Psoas muscle (tissue), 8 donors: Measurements from ENCODE around the gene SH3GL3. TPM values are rescaled to one million over a fixed set of nuclear protein-coding genes. Genes with fewer than 3 reads are reported as not detected.

Experiments used
- ATAC-seq, 4 donors: fragments of 200-7000 bp; cut with Tn5 transposase; one replicate each; pipeline ENCODE4 v1.9.1; 2020; ENCODE audit warnings: moderate library complexity in 3 of 4, mild to moderate bottlenecking in 2 of 4
- DNase-seq, 2 donors: peaks; one replicate each; pipeline ENCODE4 v3.0.0-alpha.2; 2020
- H3K27ac ChIP-seq: fragments of 200-600 bp; one replicate; pipeline ENCODE4 v1.8.0; 2022
- H3K27me3 ChIP-seq, 3 donors: fragments of 200-600 bp in 1 of 3; one replicate each; pipeline versions ENCODE4 v1.6.1 to v1.8.0; 2013 to 2022; ENCODE audit warnings: low read length in 2 of 3, mild to moderate bottlenecking in 2 of 3, moderate library complexity in 1 of 3; ENCODE audit not compliant: insufficient read depth in 3 of 3
- H3K36me3 ChIP-seq, 2 donors: fragments of 200-600 bp in 1 of 2; one replicate each; pipeline versions ENCODE4 v1.6.1 to v1.8.0; 2013 to 2022; ENCODE audit warnings: low read depth in 1 of 2, mild to moderate bottlenecking in 1 of 2, moderate library complexity in 1 of 2; ENCODE audit not compliant: insufficient read depth in 1 of 2
- H3K4me1 ChIP-seq: fragments of 200-600 bp; one replicate; pipeline ENCODE4 v1.8.0; 2022
- H3K4me3 ChIP-seq: fragments of 200-600 bp; one replicate; pipeline ENCODE4 v1.8.0; 2022; ENCODE audit warnings: mild to moderate bottlenecking
- H3K9me3 ChIP-seq: fragments of 200-600 bp; one replicate; pipeline ENCODE4 v1.8.0; 2022
- WGBS, 3 donors: extraction: QIAGEN DNeasy Blood & Tissue Kit; methylation state at CpG; one replicate each; pipeline versions ENCODE4 v1.1.6 to v1.1.7; 2013; 5-methylcytosine and 5-hydroxymethylcytosine counted together
- intact Hi-C, 2 donors: fragments of 100-400 bp; cut with DNase I; formaldehyde crosslinking; loops; one replicate each; pipeline versions ENCODE4 v1.11.0 to v1.14.2; 2022
- polyA plus RNA-seq, 3 donors: library from polyadenylated mRNA; stranded (reverse); fragments of 200-250 nt; gene quantifications; one replicate each; pipeline ENCODE4 v1.2.3, GENCODE V29; 2013
- total RNA-seq, 4 donors: library from RNA; stranded (reverse); fragmentation: NEBNext Ultra II Directional in 2 of 4; extraction: Animal tissue kit (Norgen Biotek cat#: 25700) in 2 of 4; gene quantifications; one replicate each; pipeline versions ENCODE4 v1.2.1 to v1.2.4, GENCODE V29; 2021 to 2023
- TF ChIP-seq, protein P1 (sequence below): fragments of 200-600 bp; IDR thresholded peaks from one replicate; pipeline ENCODE4 v1.8.0; 2022; ENCODE audit warnings: antibody characterized with exemption
- donor health status: healthy with polysubstance abuse.
- donor health status: DM: no; HTN: no; CAD: no; lungs with moderate emphysema.
- donor health status: Bipolar disorder and iron deficiency.
- donor health status: healthy.
- donor health status: DM: yes; HTN: yes; CAD: no.
- donor health status: DM: no; HTN: no; CAD: no.
- donor health status: DM: no; HTN: no; CAD: no.
- donor health status: DM: yes; HTN: yes; CAD: no.

SH3GL3 gene
- total and polyA plus RNA-seq, 7 donors, result 0.05 TPM; not detected in 6

- ATAC-seq (no peak), DNase-seq (no peak)
- intact Hi-C loops, result no loop called here
- WGBS, 3 donors, result 84 to 92% (median 91%) methylated on average over 2 of the region's 2 CpGs
- Histone ChIP-seq H3K36me3 (no peaks in the 10 kb centered on the region), H3K9me3 (no peaks in the 10 kb centered on the region), H3K4me1 (no peaks in the 10 kb centered on the region), H3K27ac (no peak overlapping the region), H3K27me3 (peaks cover 0 to 4% (median 0%) of the 10 kb centered on the region in 3 donors), H3K4me3 (no peak overlapping the region)
- TF ChIP-seq, protein P1, sequence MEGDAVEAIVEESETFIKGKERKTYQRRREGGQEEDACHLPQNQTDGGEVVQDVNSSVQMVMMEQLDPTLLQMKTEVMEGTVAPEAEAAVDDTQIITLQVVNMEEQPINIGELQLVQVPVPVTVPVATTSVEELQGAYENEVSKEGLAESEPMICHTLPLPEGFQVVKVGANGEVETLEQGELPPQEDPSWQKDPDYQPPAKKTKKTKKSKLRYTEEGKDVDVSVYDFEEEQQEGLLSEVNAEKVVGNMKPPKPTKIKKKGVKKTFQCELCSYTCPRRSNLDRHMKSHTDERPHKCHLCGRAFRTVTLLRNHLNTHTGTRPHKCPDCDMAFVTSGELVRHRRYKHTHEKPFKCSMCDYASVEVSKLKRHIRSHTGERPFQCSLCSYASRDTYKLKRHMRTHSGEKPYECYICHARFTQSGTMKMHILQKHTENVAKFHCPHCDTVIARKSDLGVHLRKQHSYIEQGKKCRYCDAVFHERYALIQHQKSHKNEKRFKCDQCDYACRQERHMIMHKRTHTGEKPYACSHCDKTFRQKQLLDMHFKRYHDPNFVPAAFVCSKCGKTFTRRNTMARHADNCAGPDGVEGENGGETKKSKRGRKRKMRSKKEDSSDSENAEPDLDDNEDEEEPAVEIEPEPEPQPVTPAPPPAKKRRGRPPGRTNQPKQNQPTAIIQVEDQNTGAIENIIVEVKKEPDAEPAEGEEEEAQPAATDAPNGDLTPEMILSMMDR, result no peak
Observed at GRCh38 chr15:83612898-83613635, 165.9 kb downstream of the SH3GL3 start.

DNA sequence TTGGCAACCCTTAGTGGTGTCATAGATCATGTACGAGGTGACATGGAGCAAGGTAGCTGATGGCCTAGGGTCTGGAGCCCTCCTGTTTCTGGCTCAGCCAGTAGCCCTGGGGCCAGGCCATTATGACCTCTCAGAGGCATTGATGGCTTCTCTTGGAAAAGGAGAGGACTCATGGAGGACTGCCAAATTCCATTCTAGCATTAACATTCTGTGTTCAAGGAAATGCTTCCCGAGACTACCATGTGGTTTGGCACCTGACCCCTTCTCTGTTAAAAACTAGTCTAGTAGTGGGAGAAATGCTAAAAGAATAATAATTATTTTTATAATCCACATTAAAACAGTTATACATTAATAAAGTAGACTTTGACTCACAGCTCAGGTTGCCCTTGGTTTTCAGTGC, 166.6 kb downstream of the SH3GL3 start:
- Histone ChIP-seq H3K36me3 (no peaks in the 10 kb centered on the region), H3K4me1 (no peaks in the 10 kb centered on the region), H3K27me3 (peaks cover 0 to 4% (median 0%) of the 10 kb centered on the region in 3 donors), H3K9me3 (no peaks in the 10 kb centered on the region), H3K4me3 (no peak overlapping the region), H3K27ac (no peak overlapping the region)
- WGBS, 3 donors, result 42 to 45% (median 43%) methylated on average over 2 of the region's 2 CpGs
- no peak for ATAC-seq
- no peak for DNase-seq
- intact Hi-C loops, result no loop called here
- TF ChIP-seq, protein P1, result no peak

DNA sequence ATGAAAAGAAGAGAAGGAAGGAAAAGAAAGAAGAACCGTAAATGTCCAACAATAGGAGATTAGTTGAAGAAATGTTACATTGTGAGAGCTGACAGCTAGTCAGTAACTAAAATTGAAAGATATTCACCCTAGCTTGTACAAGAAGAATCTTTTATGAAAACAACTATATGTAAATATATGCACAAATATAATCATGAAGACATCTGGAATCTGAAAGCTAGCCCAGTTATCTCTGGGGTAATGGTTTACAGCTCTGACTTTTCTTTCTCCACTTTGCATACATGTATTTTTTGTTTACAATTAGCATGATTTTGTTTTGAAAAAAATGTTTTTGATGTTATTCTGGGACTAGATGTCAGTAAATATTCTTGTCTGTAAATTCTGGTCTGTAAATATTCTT, 169.7 kb downstream of the SH3GL3 start:
- intact Hi-C loops, result no loop called here
- WGBS, 3 donors, result 69 to 84% (median 75%) methylated on average over 1 of the region's 1 CpG
- H3K27ac ChIP-seq, result no peak overlapping the region
- no peaks in the 10 kb centered on the region for H3K9me3 ChIP-seq
- no peak for DNase-seq
- H3K4me1 ChIP-seq, result no peaks in the 10 kb centered on the region
- H3K36me3 ChIP-seq, result no peaks in the 10 kb centered on the region
- no peak for ATAC-seq
- H3K27me3 ChIP-seq, result peaks cover 0 to 4% (median 0%) of the 10 kb centered on the region in 3 donors
- no peak overlapping the region for H3K4me3 ChIP-seq
- TF ChIP-seq, protein P1, result no peak

DNA sequence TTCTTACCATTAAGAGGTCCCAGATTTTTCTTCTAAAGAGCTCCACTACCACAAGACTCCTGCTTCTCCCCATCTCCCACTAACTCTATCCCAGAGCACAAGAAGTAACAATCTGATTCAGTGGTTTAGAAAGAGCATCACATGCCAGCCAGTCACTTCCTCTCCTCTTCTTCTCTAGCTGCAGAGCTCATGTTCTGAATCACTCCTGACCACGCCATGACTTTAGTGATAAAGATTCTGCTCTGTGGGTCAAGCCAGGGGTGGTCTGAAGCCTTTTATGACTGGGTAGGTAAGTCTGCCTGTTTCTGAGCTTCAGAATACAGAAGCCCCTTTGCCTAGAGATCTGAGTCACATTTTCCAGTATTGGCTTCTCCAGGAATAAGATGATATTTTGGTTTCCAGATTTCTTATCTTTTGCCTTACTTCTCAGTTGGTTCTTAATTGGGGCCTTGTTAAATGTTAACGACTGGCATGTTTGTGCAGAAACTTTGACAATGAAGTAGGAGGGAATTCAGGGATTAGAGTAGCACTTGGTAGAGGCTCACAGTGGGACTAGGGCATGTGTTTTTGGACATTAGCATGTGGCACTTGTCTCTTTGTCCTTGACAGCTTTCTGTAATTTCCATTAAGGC, 179.1 kb downstream of the SH3GL3 start:
- DNase-seq (no peak), ATAC-seq (no peak)
- no peaks in the 10 kb centered on the region for H3K36me3 ChIP-seq
- no peak overlapping the region for H3K4me3 ChIP-seq
- no peaks in the 10 kb centered on the region for H3K4me1 ChIP-seq
- H3K9me3 ChIP-seq, result no peaks in the 10 kb centered on the region
- 76 to 82% (median 82%) methylated on average over 2 of the region's 2 CpGs for WGBS, 3 donors
- TF ChIP-seq, protein P1, result no peak
- H3K27ac ChIP-seq, result no peak overlapping the region
- intact Hi-C loops, result no loop called here
- no peaks in the 10 kb centered on the region for H3K27me3 ChIP-seq
